Panc1 (cell line): Measurements from ENCODE around the gene CTNNAL1. TPM values are rescaled to one million over a fixed set of nuclear protein-coding genes. Genes with fewer than 3 reads are reported as not detected.

Experiments
- ATAC-seq: fragments of 200-7000 bp; cut with Tn5 transposase; 2 replicates; pipeline ENCODE4 v1.9.1; 2020; ENCODE audit warnings: mild to moderate bottlenecking, moderate library complexity
- BruUV-seq: library from RNA; stranded (reverse); fragments of 400-500 nt; replicated peaks from 2 replicates; lab custom pipeline; 2021; lab: Mats Ljungman, UMichigan
- CTCF ChIA-PET: fragments of 300-600 bp; sonication (Branson Sonifier 250); formaldehyde crosslinking; loops from one replicate; lab custom pipeline; 2022; ENCODE audit warnings: antibody characterized with exemption; lab: Charles Lee
- POLR2A ChIA-PET: fragments of 300-600 bp; sonication (Branson Sonifier 250); formaldehyde crosslinking; loops from one replicate; lab custom pipeline; 2022; ENCODE audit warnings: antibody characterized with exemption; lab: Charles Lee
- DNase-seq: peaks from one replicate; pipeline ENCODE4 v3.0.0-alpha.2; 2010; ENCODE audit warnings: low read depth, low spot score
- H3K27ac ChIP-seq: 2 replicates; pipeline ENCODE4 v1.5.1; 2011; ENCODE audit warnings: mild to moderate bottlenecking, low read length, inconsistent platforms
- H3K27me3 ChIP-seq: fragments of 200-500 bp; sonication (Bioruptor generic); 2 replicates; pipeline ENCODE4 v1.6.0; 2014; ENCODE audit warnings: low read length, inconsistent platforms; ENCODE audit not compliant: control insufficient read depth, insufficient read depth
- H3K36me3 ChIP-seq: fragments of 200-500 bp; sonication (Bioruptor generic); 2 replicates; pipeline ENCODE4 v1.5.1; 2014; ENCODE audit warnings: inconsistent platforms, mild to moderate bottlenecking, low read length, moderate library complexity; ENCODE audit not compliant: control insufficient read depth, insufficient read depth
- H3K4me1 ChIP-seq: 2 replicates; pipeline ENCODE4 v1.5.1; 2011; ENCODE audit warnings: inconsistent platforms, mild to moderate bottlenecking, low read length, moderate library complexity; ENCODE audit not compliant: control insufficient read depth, insufficient read depth
- H3K4me3 ChIP-seq, 2 experiments: 2 replicates each; pipeline ENCODE4 v1.5.1; 2011 to 2012; ENCODE audit warnings: low read depth in 2 of 2, low read length in 2 of 2, mild to moderate bottlenecking in 2 of 2, inconsistent platforms in 1 of 2, moderate library complexity in 1 of 2
- H3K9me3 ChIP-seq: fragments of 200-500 bp; sonication (Bioruptor generic); 2 replicates; pipeline ENCODE4 v1.5.1; 2014; ENCODE audit warnings: low read depth, mild to moderate bottlenecking, inconsistent platforms, low read length, moderate library complexity; ENCODE audit not compliant: control insufficient read depth, insufficient read depth
- POLR2AphosphoS5 ChIP-seq: IDR thresholded peaks from 2 replicates; pipeline ENCODE4 v1.6.1; 2012; ENCODE audit warnings: mild to moderate bottlenecking, low read depth, low read length, moderate library complexity
- SIN3A ChIP-seq: IDR thresholded peaks from 2 replicates; pipeline ENCODE4 v1.6.1; 2012; ENCODE audit warnings: low read depth, mild to moderate bottlenecking, low read length, moderate library complexity, borderline replicate concordance; ENCODE audit not compliant: insufficient read depth
- TCF7L2 ChIP-seq: IDR thresholded peaks from 2 replicates; pipeline ENCODE4 v1.6.1; 2011; ENCODE audit warnings: mild to moderate bottlenecking, low read depth, low read length, inconsistent platforms
- in situ Hi-C: cut with HindIII; loops from 2 replicates; pipeline ENCODE4 v1.10.0; 2016; ENCODE audit warnings: low sequenced_read_pairs, low pct_unique_long_range_greater_than_20kb
- intact Hi-C: fragments of 100-400 bp; cut with micrococcal nuclease; formaldehyde crosslinking; loops from one replicate; pipeline ENCODE4 v1.10.0; 2022; ENCODE audit not compliant: unreplicated experiment
- total RNA-seq: library from RNA; stranded (reverse); gene quantifications from one replicate; pipeline ENCODE4 v1.2.1, GENCODE V29; 2021; ENCODE audit not compliant: unreplicated experiment
- TF ChIP-seq, protein P1 (sequence below): fragments of 450-650 bp; IDR thresholded peaks from 2 replicates; pipeline ENCODE4 v1.5.1; 2017; ENCODE audit warnings: mild to moderate bottlenecking
- TF ChIP-seq, protein P2 (sequence below), 2 experiments: IDR thresholded peaks; 2 replicates each; pipeline ENCODE4 v1.6.1; 2011 to 2012; ENCODE audit warnings: low read depth in 2 of 2, control low read depth in 1 of 2, low read length in 1 of 2, mild to moderate bottlenecking in 1 of 2, moderate library complexity in 1 of 2; ENCODE audit not compliant: insufficient read depth in 1 of 2

Gene CTNNAL1
- total RNA-seq, 1 experiment from 2014 or later: 79.8 TPM

DNA sequence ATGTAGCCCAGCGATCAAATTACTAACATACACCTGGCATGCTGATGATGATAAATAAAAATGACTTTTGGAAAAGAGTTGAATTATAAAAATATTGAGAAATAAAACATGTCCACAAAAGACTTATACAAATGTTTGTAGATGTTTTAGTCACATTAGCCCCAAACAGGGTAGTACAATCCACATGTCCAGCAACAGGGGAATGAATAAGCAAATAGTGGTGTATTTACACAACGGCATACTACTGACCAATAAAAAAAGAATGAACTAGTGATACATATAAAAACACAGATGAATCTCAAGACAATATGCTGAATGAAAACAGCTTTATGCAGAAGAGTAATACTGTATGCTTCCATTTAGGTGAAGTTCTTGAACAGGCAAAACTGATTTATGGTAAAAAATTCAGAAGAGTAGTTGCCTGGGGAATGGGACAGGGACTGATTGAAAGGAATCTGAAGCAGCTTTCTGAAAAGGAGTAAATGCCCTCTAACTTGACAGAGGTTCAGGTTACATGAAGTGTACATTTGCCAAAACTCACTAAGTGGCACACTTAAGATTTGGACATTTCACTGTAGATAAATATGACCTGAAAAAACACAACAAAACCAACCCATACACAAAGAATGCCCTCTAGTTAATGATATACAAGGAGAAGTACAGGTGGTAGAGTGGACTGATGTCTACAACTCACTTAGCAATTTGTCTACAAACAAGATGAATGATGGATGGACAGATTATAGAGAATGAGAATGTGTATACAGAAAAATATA lies 115.8 kb downstream of the CTNNAL1 start:
- Histone ChIP-seq H3K9me3 (no peaks in the 10 kb centered on the region), H3K27ac (no peak overlapping the region), H3K36me3 (peaks cover 6% of the 10 kb centered on the region), H3K4me1 (no peaks in the 10 kb centered on the region), H3K4me3 (no peak overlapping the region), H3K27me3 (no peaks in the 10 kb centered on the region)
- CTCF ChIA-PET: no interaction called here
- BruUV-seq: no TSS peak
- intact Hi-C loops: no loop called here
- no peak for DNase-seq
- TF ChIP-seq, protein P1, sequence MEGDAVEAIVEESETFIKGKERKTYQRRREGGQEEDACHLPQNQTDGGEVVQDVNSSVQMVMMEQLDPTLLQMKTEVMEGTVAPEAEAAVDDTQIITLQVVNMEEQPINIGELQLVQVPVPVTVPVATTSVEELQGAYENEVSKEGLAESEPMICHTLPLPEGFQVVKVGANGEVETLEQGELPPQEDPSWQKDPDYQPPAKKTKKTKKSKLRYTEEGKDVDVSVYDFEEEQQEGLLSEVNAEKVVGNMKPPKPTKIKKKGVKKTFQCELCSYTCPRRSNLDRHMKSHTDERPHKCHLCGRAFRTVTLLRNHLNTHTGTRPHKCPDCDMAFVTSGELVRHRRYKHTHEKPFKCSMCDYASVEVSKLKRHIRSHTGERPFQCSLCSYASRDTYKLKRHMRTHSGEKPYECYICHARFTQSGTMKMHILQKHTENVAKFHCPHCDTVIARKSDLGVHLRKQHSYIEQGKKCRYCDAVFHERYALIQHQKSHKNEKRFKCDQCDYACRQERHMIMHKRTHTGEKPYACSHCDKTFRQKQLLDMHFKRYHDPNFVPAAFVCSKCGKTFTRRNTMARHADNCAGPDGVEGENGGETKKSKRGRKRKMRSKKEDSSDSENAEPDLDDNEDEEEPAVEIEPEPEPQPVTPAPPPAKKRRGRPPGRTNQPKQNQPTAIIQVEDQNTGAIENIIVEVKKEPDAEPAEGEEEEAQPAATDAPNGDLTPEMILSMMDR: no peak
- TF ChIP-seq POLR2AphosphoS5: no peak
- no peak for TF ChIP-seq SIN3A
- TF ChIP-seq, protein P2, sequence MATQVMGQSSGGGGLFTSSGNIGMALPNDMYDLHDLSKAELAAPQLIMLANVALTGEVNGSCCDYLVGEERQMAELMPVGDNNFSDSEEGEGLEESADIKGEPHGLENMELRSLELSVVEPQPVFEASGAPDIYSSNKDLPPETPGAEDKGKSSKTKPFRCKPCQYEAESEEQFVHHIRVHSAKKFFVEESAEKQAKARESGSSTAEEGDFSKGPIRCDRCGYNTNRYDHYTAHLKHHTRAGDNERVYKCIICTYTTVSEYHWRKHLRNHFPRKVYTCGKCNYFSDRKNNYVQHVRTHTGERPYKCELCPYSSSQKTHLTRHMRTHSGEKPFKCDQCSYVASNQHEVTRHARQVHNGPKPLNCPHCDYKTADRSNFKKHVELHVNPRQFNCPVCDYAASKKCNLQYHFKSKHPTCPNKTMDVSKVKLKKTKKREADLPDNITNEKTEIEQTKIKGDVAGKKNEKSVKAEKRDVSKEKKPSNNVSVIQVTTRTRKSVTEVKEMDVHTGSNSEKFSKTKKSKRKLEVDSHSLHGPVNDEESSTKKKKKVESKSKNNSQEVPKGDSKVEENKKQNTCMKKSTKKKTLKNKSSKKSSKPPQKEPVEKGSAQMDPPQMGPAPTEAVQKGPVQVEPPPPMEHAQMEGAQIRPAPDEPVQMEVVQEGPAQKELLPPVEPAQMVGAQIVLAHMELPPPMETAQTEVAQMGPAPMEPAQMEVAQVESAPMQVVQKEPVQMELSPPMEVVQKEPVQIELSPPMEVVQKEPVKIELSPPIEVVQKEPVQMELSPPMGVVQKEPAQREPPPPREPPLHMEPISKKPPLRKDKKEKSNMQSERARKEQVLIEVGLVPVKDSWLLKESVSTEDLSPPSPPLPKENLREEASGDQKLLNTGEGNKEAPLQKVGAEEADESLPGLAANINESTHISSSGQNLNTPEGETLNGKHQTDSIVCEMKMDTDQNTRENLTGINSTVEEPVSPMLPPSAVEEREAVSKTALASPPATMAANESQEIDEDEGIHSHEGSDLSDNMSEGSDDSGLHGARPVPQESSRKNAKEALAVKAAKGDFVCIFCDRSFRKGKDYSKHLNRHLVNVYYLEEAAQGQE (IDR thresholded peaks at IDR 0.05; ENCODE audit: insufficient read depth in 1 of 2, low read depth in 2 of 2, low read length in 1 of 2): no peak
- TF ChIP-seq TCF7L2: no peak
- in situ Hi-C loops: no loop called here
- POLR2A ChIA-PET: no interaction called here
- no peak for ATAC-seq

DNA sequence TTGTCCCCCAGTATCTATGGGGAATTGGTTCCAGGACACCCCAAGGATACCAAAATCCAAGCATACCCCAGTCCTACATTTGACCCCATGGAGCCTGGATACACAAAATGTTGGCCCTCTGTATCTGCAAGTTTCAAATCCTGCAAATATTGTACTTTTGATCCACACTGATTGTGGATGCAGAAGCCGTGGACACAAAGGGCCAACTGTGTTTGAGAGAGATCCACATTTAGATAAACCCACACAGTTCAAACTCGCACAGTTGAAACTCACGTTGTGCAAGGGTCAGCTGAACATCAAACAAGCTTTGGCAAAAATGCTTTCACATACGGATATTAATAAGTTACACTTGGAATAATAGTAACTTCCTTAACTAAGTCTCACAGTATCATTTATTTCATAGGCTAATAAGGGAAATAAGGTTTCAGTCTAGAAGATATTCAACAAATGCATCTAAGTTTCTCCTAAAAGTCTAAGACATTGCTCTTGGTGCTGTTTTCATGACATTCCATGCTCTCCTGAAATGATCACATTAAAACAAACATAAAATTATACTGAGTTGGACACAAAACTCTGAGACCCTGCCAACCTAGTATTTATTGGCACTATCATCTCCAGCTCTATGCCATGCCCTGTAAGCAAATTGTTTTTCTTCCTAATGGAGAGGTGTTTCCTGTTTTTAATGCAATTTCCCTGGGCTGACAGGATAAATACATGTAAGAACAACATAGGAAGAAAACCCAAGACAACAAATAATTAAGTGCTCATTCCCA lies 118.9 kb downstream of the CTNNAL1 start:
- Histone ChIP-seq H3K27me3 (no peaks in the 10 kb centered on the region), H3K27ac (no peak overlapping the region), H3K9me3 (no peaks in the 10 kb centered on the region), H3K36me3 (peaks cover 6% of the 10 kb centered on the region), H3K4me3 (no peak overlapping the region), H3K4me1 (no peaks in the 10 kb centered on the region)
- CTCF ChIA-PET: no interaction called here
- TF ChIP-seq, protein P1: no peak
- TF ChIP-seq POLR2AphosphoS5: no peak
- TF ChIP-seq TCF7L2: no peak
- TF ChIP-seq SIN3A: no peak
- TF ChIP-seq, protein P2 (IDR thresholded peaks at IDR 0.05; ENCODE audit: insufficient read depth in 1 of 2, low read depth in 2 of 2, low read length in 1 of 2): no peak
- POLR2A ChIA-PET: no interaction called here
- intact Hi-C loops: no loop called here
- no TSS peak for BruUV-seq
- no peak for ATAC-seq
- DNase-seq: no peak
- in situ Hi-C loops: no loop called here
